Activated T-helper 1 cell treated with anti-CD3 and anti-CD28 coated beads, Interleukin-12 subunit alpha, Interleukin-12 subunit beta, Interleukin-2, Interleukin-4 antibody, amounts not matched to agents 30 ng/mL and 10 ng/mL and 1 ng/mL, durations not matched to agents 14 hours and 24 hours and 36 hours (primary cell): Measurements from ENCODE around the gene ILK. TPM values are rescaled to one million over a fixed set of nuclear protein-coding genes. Genes with fewer than 3 reads are reported as not detected.

ENCODE experiments used
- DNase-seq: peaks from one replicate; pipeline ENCODE4 v3.0.0; 2021; ENCODE audit warnings: low spot score
- H3K27ac Mint-ChIP-seq: one replicate; pipeline ENCODE4 v1.8.0; 2021; ENCODE audit warnings: mild to moderate bottlenecking, mixed read lengths
- H3K27me3 Mint-ChIP-seq: one replicate; pipeline ENCODE4 v1.8.0; 2022; ENCODE audit warnings: mild to moderate bottlenecking, moderate library complexity, mixed read lengths; ENCODE audit not compliant: insufficient read depth
- H3K36me3 Mint-ChIP-seq: one replicate; pipeline ENCODE4 v1.8.0; 2021; ENCODE audit warnings: low read depth, mixed read lengths
- H3K4me1 Mint-ChIP-seq: one replicate; pipeline ENCODE4 v1.8.0; 2021; ENCODE audit warnings: low read depth, mixed read lengths
- H3K4me3 Mint-ChIP-seq: one replicate; pipeline ENCODE4 v1.8.0; 2021; ENCODE audit warnings: mild to moderate bottlenecking, moderate library complexity, mixed read lengths
- H3K9me3 Mint-ChIP-seq: one replicate; pipeline ENCODE4 v1.8.0; 2021; ENCODE audit warnings: mixed read lengths
- intact Hi-C: fragments of 100-400 bp; cut with micrococcal nuclease; formaldehyde crosslinking; loops from one replicate; pipeline ENCODE4 v1.15.1; 2024
- total RNA-seq: library from RNA; stranded (reverse); gene quantifications from 2 replicates; pipeline ENCODE4 v1.2.3, GENCODE V29; 2022

ILK gene
- total RNA-seq, 1 donor from 2014 or later: 97.5 TPM

- no peaks in the 10 kb centered on the region for H3K9me3 Mint-ChIP-seq
- intact Hi-C loops: no loop called here
- no peaks in the 10 kb centered on the region for H3K4me1 Mint-ChIP-seq
- H3K27me3 Mint-ChIP-seq: peaks cover 16% of the 10 kb centered on the region
- DNase-seq: no peak
- H3K4me3 Mint-ChIP-seq: peak overlapping the region; percentile 65
- no peaks in the 10 kb centered on the region for H3K36me3 Mint-ChIP-seq
- no peak overlapping the region for H3K27ac Mint-ChIP-seq
These were observed 53.0 kb downstream of the ILK start for GRCh38 chr11:6656584-6656915.

GRCh38 chr11:6656936-6657335, 53.4 kb downstream of the ILK start:
- Mint-ChIP-seq H3K4me3 (peak overlapping the region; percentile 34), H3K27me3 (peaks cover 16% of the 10 kb centered on the region)

GRCh38 chr11:6657346-6657745, 53.8 kb downstream of the ILK start:
- Mint-ChIP-seq H3K4me1 (no peaks in the 10 kb centered on the region), H3K36me3 (no peaks in the 10 kb centered on the region), H3K4me3 (peak overlapping the region; percentile 27), H3K27me3 (peaks cover 16% of the 10 kb centered on the region), H3K9me3 (no peaks in the 10 kb centered on the region), H3K27ac (no peak overlapping the region)
- DNase-seq: no peak
- intact Hi-C loops: no loop called here

More at GRCh38 chr11:6656936-6657335, 53.4 kb downstream of the ILK start:
- Mint-ChIP-seq H3K4me1 (no peaks in the 10 kb centered on the region), H3K27ac (no peak overlapping the region), H3K36me3 (no peaks in the 10 kb centered on the region), H3K9me3 (no peaks in the 10 kb centered on the region)
- no peak for DNase-seq
- intact Hi-C loops: no loop called here

GRCh38 chr11:6658647-6659046, 55.1 kb downstream of the ILK start:
- DNase-seq: no peak
- Mint-ChIP-seq H3K36me3 (no peaks in the 10 kb centered on the region), H3K4me1 (peaks cover 2% of the 10 kb centered on the region), H3K4me3 (no peak overlapping the region), H3K27ac (no peak overlapping the region), H3K27me3 (peaks cover 22% of the 10 kb centered on the region), H3K9me3 (no peaks in the 10 kb centered on the region)
- intact Hi-C loops: no loop called here

Other genes starting within 250 kb of the ILK start
- gene SMPD1, start 213.3 kb upstream of the ILK start, total RNA-seq: 8.5 and 9.4 TPM in 2 replicates
- gene APBB1, start 184.7 kb upstream of the ILK start, total RNA-seq: 16.5 and 16.8 TPM in 2 replicates
- gene HPX, start 162.8 kb upstream of the ILK start, total RNA-seq: 1.2 TPM in 1 of 2 replicates, not detected in the other
- gene TRIM3, start 129.8 kb upstream of the ILK start, total RNA-seq: 2.4 and 3.1 TPM in 2 replicates
- gene ARFIP2, start 122.4 kb upstream of the ILK start, total RNA-seq: 51.5 and 53.8 TPM in 2 replicates
- 38.8 and 42.7 TPM in 2 replicates for gene TIMM10B, start 122.3 kb upstream of the ILK start, total RNA-seq
- 18.2 and 20.0 TPM in 2 replicates for gene DNHD1, start 106.5 kb upstream of the ILK start, total RNA-seq
- gene RRP8, start 158 bp upstream of the ILK start, total RNA-seq: 38.8 and 40.5 TPM in 2 replicates
- gene TAF10, start 8.4 kb downstream of the ILK start, total RNA-seq: 155 and 166 TPM in 2 replicates
- 38.4 and 40.3 TPM in 2 replicates for gene TPP1, start 15.6 kb downstream of the ILK start, total RNA-seq
- gene DCHS1, start 52.0 kb downstream of the ILK start, total RNA-seq: 0.24 and 0.39 TPM in 2 replicates
- gene MRPL17, start 79.6 kb downstream of the ILK start, total RNA-seq: 121 and 132 TPM in 2 replicates
- 0.23 and 0.47 TPM in 2 replicates for gene OR2AG2, start 168.2 kb downstream of the ILK start, total RNA-seq
- gene OR2AG1, start 179.2 kb downstream of the ILK start, total RNA-seq: not detected in 2 replicates
- gene OR6A2, start 195.9 kb downstream of the ILK start, total RNA-seq: 0.31 and 0.47 TPM in 2 replicates
- not detected in 2 replicates for gene OR10A5, start 241.9 kb downstream of the ILK start, total RNA-seq